NCI-H2171 treated with DMSO at 0.1 percent for 48 hours (cell line): ENCODE measurements around the gene NECAP2.
A peak's percentile ranks its signal among the peaks of the same experiment; 100 is the strongest.
"Not testable (repeated sequence)": the region's sequence is repeated elsewhere in the genome, so short reads cannot be mapped to it uniquely, and the experiment has no call there.

ENCODE experiments used
- DNase-seq: peaks from one replicate; lab custom pipeline; 2025; lab: John Stamatoyannopoulos, UW

Gene NECAP2

DNA sequence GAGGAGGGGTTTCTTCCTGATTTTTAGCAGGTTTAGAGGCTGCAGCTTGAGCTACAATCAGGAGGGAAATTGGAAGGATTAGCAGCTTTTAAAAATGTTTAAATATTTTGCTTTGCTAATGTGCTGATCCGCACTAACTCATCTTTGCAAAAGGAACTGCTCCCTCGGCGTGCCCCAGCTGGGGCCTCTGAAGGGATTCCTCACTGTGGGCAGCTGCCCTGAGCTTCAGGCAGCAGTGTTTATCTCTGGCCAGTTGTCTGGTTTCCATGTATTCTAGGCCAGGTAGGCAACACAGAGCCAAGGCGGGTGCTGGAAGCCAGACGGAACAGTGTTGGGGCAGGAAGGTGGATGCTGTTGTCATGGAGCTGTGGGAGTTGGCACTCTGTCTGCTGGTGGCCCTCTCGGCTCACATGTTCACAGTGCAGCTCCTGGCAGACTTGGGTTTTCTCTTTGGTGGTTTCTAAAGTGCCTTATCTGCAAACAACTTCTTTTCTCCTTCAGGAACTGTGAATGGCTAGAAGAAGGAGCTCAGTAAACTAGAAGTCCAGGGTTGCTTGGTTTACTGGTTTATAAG lies 18.9 kb downstream of the NECAP2 start:
- no peak for DNase-seq

DNA sequence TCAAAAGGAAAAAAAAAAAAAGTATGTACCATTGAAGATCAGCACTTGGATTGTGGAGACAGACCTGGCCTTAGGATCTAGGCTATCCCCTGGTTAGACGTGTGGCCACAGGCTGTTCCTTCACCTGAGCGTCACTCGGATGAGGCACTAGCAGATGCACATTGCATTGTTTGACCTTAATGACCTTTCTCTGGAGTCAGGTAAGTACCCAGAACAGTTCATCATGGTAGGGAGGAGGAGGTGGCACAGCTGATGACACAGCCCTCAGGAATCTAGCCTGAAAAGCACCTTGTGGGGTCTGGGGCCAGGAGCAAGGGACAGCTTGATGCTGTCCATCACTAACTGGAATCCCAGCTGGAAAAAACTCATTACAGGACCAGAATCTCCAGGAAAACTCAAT lies 21.2 kb downstream of the NECAP2 start:
- DNase-seq: no peak

DNA sequence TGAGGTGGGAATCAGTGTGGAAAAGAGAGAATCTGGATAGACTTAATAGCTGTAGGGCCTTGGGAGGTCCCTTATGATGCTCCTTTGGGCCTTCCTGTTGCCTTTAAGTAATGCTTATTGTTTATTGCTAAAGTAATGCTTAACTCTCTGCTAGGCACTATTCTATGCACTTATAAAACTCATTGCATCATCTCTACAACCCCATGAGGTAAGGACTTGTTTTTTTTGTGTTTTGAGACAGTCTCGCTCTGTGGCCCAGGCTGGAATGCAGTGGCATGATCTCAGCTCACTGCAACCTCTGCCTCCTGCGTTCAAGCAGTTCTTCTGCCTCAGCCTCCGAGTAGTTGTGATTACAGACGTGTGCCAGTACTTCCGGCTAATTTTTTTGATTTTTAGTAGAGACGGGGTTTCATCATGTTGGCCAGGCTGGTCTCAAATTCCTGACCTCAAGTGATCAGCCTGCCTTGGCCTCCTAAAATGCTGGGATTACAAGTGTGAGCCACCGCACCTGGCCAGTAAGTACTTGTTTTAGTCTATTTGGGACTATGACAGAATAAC lies 22.3 kb downstream of the NECAP2 start:
- no peak for DNase-seq

DNA sequence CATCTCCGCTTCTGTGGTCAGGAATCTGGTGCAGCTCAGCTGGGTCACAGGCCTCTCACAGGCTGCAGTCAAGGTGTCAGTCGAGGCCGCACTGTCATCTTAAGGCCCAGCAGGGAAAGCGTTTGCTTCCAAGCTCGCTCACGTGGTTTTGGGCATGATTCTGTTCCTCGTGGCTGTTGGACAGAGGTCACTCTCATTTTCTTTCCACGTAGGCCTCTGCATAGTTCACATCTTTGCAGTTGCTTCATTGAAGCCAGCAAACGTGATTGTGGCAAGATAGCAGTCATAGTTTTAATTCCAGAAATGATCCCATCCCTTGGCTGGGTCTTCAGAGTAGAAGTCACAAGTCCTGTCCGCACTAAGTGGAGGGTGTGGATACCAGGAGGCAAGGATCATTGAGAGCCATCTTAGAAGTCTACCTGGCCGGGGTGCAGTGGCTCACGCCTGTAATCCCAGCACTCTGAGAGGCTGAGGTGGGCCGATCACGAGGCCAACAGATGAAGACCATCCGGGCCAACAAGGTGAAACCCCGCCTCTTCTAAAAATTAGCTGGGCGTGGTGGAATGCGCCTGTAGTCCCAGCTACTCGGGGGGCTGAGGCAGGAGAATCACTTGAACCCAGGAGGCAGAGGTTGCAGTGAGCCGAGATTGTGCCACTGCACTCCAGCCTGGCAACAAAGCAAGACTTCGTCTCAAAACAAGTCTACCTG lies 24.5 kb downstream of the NECAP2 start:
- DNase-seq: no peak

DNA sequence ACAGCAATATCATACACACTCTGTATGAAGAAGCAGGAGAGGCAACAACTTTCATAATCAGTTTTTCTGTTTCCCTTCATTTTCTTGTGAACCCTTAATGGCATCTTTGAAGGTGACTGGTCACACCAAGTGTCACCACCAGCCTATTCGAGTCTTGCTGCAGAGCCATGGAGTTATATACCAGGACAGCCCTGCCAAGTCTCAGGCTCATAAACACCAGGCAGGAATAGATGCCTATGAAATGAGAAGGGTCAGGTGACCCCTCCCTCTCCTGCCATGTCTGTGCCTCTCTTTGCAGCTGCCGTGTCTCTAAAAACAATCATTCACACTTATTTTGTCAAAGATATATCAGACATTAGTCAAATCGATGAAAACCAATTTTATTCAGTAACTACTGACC lies 28.0 kb downstream of the NECAP2 start:
- no peak for DNase-seq

DNA sequence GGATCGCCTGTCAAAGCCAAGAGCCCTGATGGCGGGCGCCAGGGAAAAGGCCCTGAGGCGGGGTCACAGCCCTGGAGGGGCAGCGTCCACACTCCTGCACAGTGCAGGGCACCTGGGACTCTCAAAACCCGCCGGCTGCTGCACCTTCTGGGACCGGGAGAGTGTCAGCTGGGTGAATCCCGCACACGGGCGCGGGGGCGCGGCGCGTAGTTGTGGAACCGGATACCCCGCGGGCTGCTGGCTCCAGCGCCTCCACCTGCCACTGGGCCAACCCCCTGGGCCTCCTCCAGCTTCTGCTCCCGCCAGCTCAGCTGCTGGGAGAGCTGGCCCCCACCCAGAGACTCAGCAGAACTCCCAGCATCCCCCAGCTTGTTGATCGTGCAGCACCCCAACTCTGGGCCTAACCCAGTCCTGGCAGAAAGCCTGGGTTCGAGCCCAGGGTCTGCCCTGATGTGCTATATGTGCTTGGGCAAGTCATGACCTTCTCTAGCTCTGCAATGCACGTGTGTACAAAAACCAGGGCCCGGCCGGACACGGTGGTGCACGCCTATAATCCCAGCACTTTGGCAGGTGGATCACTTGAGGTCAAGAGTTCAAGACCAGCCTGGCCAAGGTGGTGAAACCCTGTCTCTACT lies 33.8 kb downstream of the NECAP2 start:
- no peak for DNase-seq

DNA sequence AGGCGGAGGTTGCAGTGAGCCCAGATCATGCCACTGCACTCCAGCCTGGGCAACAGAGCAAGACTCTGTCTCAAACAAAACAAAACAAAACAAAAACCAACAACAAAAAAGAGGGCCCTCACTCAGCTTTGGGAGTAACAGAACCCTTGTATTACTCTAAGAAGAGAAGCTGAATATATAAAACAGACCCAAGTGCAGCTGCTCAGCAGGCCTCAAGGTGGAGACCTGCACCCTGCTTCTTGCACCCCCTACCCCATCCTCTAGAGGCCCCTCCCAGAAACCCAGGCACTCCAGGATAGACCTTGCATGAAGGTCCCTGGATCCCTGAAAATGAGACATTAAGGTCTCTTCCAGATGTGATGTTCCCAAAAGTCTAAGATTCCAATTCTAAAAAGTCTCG lies 34.4 kb downstream of the NECAP2 start:
- DNase-seq: peak; percentile 8

DNA sequence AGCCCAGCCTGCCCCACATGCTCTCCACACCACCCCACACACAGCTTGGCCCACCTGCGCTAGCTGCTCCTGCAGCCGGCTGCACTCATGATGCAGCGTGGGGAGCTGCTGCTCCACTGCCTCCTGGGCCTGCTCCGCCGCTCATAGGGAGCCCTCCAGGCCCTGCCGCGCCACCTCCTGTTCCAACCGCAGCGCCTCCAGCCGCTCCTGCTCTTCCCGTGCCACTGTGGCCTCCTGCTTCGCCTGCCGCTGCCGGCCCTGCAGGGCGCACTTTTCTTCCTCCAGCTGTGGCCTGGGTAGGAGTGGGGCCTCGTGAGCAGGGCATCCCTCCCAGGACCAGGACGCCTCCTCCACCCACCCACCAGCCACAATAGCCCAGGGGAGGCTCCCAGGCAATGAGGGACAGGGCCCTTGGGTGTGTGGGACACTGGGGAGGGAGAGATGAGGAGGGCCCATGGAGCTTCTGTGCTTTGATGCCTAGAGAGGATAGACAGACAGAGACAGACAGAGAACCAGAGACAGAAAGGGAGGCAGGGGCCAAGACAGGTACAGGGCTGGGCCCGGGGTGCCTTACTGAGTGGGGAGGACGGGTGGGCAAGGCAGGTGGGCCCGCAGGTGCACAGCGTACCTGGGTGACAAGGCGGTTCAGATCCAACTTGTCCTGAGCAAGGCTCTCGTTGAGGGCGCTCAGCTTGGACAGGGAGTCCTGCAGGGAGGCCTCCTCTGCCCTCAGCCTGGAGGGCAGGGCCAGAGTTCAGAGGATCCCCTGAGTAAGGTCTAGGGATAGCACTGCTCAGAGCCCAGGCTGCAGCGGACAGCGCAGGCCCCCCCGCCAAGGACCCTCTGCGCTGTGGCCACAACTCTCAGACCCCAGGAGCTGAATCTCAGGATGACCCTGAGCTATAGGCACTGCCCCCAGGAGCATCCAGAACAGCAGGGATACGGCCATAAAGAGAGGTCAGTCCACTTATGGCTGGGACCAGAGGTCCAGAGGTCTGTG lies 35.5 kb downstream of the NECAP2 start:
- DNase-seq: not testable (repeated sequence)

DNA sequence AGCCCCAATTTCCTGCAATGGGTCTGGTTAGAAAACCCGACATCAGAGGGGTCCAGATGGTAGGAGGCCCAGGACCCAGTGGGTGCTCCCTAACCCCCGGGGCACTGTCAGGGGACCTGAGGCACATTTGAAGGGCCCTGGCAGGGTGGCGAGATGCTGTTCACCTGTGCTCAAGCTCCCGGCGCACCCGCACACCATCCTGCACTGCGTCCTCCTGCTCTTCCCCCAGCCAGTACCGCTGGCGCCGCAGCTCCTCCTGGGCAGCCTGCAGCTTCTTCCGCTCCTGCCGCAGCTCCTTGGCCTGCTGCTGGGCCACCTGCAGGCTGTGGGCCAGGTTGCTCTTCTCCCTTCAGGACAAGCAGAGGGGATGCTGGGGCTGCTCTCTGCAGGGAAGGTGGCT lies 37.6 kb downstream of the NECAP2 start:
- no peak for DNase-seq

DNA sequence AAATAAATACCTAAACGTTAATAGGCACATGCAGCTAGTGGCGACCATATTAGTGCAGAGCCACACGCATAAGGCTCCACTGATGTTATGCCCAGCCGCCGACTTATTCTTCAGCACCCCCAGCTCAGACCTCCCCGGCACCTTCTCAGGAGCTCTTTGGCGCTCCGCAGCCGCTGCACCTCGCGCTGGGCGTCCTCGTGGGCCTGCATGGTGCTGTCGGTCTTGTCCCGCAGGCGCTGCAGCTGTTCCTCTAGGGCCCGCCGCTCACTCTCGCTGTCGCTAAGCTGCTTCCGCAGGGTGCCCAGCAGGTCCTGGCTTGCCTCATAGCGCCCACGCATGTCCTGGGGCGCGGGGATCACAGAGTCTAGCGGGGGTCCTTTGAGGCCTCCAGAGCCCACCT lies 42.6 kb downstream of the NECAP2 start:
- not testable (repeated sequence) for DNase-seq

DNA sequence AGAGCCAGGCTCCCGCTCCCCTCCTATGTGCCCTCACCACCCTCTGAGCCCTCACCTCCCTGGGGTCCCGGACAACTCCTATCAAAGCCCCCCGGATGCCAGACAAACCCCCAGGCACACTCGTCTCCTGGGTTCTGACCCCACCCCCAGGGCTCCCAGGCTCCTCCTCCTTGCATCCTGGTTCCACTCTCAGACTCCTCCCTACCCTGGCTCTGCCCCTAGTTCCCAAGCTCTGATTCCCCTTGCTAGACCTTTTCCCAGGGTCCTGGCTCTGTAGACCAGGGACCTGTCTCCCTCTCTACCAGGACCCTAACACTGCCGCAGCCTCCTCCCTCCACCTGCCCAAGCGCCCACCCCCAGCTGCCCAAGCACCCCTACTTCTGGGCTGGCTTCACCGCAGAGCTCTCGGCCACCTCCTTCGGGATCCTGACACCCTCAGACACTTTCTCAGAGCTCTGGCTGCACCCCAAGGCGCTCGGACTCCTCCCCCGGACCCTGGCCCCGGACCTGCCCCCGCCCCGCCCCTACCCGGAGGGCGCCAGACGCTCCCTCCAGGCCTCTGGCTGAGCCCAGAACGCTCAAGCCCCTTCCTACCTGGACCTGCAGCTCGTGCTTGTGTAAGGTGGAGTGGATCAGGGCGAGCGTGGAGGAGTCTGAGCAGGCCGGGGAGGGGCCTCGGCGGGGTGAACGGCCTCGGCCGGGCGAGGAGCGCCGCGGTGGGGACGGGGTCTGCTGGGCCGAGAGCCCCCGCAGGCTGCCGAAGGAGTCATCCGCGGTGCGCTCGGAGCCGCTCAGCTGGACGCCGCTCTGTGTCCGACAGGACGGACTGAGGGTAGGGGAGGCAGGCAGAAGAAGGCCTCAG lies 43.3 kb downstream of the NECAP2 start:
- not testable (repeated sequence) for DNase-seq

DNA sequence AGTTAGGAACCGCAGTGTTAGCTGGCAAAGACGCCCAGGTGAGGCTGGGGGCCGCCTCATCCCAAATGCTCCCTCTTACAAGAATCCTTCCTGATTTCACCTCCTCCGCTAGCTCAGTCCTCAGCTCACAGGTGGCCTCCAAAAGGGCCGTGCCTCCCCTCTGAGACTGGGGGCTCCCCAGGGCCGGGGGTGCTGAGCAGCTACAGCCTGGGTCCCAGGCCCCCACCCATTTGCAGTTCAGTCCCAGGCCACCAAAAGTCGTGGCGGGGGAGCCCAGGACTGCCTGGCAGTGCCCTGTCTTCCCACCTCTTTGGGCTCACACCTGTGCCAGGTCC lies 43.9 kb downstream of the NECAP2 start:
- DNase-seq: no peak

DNA sequence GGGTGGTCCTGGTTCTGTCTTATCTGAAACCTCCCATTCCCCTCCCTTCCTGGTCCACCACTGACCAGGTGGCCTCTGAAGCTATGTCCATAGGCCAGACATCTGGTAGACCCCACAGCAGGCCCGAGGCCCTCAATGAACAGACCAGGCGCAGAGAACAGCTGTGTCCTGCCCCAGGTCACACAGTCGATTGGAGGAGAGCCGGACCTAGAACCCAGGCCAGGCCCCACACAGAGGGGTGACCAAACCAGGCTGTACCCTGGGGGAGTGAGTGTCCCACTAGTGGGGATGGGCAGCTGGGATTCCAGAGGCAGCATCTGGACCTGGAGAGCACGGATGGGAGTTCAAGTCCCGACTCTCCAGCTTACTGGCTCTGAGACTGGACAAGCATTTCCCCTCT lies 44.4 kb downstream of the NECAP2 start:
- DNase-seq: no peak

DNA sequence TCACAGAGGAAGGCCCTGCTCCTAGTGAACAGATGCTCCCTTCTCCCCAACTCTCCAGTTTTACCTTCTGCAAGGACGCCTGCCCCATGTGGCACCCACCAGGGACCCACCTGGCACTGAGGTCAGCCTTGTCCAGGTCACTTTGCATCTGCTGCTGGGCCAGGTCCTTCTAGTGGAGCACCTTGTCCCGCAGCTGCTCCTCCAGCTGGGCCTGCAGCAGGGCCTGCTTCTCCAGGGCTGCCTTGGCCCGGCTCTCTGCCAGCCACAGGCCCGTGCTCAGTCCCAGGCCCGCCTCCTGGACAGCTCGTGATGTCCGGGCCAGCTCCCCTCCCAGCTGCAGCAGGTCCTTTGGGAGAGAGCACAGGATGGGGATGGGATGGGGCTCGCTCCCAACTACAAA lies 45.8 kb downstream of the NECAP2 start:
- not testable (repeated sequence) for DNase-seq

DNA sequence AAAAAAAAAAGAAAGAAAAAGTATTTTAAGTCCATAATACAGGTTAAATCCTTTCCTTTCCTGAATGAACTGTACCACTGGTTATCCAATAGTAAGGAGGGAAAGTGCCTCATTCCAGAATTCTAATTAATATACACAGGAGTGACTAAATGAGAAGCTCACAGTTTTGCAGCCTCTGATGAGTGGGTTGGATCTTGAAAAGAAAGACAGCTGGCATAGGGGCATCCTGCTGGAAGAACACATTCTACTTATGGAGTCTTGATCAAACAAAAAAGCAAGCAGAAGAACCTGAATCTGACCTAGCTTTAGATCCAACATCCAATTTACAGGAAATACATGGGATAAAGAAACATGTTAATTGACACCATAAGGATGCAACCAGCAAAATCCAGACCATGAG lies 46.5 kb downstream of the NECAP2 start:
- DNase-seq: not testable (repeated sequence)

DNA sequence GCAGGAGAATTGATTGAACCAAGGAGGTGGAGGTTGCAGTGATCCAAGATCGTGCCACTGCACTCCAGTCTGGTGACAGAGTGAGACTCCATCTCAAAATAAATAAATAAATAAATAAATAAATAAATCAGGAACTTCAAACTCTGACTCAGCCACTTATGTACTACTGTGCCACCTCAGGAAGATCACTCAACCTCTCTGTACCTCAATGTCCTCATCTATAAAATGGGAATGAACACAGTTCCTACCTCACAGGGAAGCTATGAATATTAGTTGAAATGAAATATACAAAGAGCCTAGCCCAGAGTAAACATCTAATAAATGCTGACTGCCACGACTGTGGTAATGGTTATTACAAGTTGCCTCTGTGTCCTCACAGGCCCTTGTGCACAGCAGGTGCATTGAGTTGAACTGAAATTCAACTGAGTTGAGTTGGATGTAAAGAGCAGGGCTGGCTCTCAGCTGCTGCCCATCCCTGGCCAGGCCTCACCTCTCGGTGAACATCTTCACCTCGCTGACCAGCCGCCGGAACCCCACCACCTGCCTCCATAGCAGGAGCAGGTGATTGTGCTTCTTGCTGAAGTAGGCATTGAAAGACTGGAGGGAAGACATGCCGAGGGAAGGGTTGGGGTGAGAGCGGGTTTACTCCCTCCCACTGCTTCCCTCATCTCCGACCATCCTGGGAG lies 48.8 kb downstream of the NECAP2 start:
- not testable (repeated sequence) for DNase-seq

DNA sequence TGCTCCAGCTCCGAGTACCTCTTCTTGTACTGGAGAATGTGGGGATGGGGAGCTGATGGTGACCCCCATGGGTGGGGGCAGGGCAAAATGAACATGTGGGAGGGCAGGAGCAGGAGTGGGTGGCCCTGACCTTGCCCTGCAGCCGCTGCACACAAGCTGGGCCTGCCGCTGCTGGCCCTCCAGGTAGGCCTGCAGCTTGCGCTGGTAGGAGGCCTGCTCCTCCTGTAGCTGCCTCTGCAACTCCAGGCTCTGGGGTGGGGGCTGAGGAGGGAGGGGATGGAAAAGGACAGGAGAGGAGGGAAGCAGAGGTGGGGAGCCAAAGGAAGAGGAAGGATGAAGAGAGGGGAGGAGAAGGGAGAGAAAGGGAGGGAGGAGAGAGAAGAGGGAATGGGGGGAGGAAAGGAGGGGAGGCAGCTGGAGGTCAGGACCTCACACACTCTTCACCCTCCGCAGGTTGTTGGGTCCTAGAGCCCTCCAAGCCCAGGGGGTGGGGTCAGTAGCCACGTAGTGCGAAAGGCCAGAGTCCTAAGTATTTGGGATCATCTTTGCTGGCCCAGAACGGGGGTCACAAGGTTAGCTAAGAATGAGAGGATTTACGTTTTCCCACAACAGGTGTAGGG lies 50.6 kb downstream of the NECAP2 start:
- no peak for DNase-seq

DNA sequence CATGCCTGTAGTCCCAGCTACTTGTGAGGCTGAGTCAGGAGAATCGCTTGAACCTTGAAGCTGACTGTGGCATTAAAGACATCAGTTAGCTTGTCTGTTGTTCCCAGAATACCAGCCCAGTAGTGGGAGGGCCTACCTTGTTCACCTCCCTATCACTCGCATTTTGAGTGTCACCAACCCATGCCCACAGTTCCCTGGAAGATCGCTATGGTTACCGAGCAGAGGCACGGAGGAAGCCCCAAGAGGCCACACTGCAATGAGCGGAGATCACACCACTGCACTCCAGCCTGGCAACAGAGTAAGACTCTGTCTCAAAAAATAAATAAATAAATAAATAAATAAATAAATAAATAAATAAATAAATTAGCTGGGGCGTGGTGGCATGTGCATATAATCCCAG lies 52.4 kb downstream of the NECAP2 start:
- peak; percentile 5 for DNase-seq

DNA sequence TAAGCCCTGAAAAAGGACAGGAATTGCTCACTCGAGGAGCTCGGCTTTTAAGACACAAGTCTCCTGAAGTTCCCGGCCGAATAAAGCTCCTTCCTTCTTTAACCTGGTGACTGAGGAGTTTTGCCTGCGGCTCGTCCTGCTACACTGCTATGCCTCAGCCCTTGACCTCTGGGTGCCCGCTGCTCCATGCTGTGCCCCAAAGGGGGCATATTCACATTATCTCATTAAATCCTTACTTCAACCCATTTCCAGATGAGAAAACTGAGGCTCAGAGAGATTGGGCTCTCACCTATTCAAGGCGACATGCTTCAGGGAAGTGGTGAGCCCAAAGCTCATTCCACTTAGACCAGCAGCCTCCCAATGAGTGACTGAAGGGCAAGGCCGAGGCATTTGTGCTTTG lies 53.2 kb downstream of the NECAP2 start:
- DNase-seq: not testable (repeated sequence)

DNA sequence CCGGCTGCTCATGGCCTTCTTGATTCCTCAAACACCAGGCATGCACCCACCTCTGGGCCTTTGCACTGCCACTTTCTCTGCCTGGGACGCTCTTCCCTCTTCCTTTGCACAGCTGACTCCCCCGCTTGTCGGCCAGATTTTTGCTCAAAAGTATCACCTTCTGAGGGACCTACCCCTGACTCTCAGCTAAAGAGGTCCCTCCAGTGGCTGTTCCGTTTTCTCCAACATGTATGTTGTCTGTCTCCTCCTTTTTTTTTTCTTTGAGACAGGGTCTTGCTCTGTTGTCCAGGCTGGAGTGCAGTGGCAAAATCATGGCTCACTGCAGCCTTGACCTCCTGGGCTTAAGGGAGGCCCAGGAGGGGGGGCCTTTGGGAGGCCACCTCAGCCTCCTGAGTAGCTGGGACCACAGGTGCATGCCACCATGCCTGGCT lies 57.0 kb downstream of the NECAP2 start:
- DNase-seq: not testable (repeated sequence)
